ENCODE results near the gene CA4. TPM values are rescaled to one million over a fixed set of nuclear protein-coding genes. Genes with fewer than 3 reads are reported as not detected.
"Not testable (repeated sequence)": the region's sequence is repeated elsewhere in the genome, so short reads cannot be mapped to it uniquely, and the experiment has no call there.

The CA4 gene
- total and polyA plus RNA-seq, 7 donors: 2.1 to 300 (median 91.3) TPM; not detected in 2

- no peak overlapping the region for H3K4me3 ChIP-seq
- intact Hi-C loops (cut with DNase I): no loop called here
- TF ChIP-seq POLR2A (IDR thresholded peaks at IDR 0.05) (no peak), EP300 (IDR thresholded peaks at IDR 0.05) (no peak), CTCF (IDR thresholded peaks at IDR 0.05) (no peak), POLR2AphosphoS5 (IDR thresholded peaks at IDR 0.05) (no peak)
- H3K4me1 ChIP-seq: no peaks in the 10 kb centered on the region
- no peaks in the 10 kb centered on the region for H3K27me3 ChIP-seq
- H3K9me3 ChIP-seq: no peaks in the 10 kb centered on the region
- 83 to 87% methylated on average over 4 of the region's 4 CpGs for WGBS, 2 donors
- no peak for DNase-seq
- H3K27ac ChIP-seq: no peak overlapping the region
- peaks cover 0 to 89% (median 22%) of the 10 kb centered on the region in 4 donors for H3K36me3 ChIP-seq
Observed at GRCh38 chr17:60188759-60189158, 39.0 kb downstream of the CA4 start.

GRCh38 chr17:60190032-60190431 lies 40.3 kb downstream of the CA4 start:
- not testable (repeated sequence) for DNase-seq, H3K4me1 ChIP-seq, H3K27me3 ChIP-seq, H3K27ac ChIP-seq, H3K4me3 ChIP-seq, H3K9me3 ChIP-seq
- 96% methylated on average over 4 of the region's 4 CpGs for whole genome bisulfite sequencing, 2 donors
- intact Hi-C loops (cut with DNase I): loop anchor here (10.0 kb wide), 1 partner anchor 505 kb away; no protein-coding TSS in a partner anchor
- peaks cover 0 to 86% (median 24%) of the 10 kb centered on the region in 4 donors for H3K36me3 ChIP-seq

- H3K36me3 ChIP-seq: peaks cover 0 to 89% (median 35%) of the 10 kb centered on the region in 4 donors
- not testable (repeated sequence) for H3K9me3 ChIP-seq, H3K4me3 ChIP-seq, H3K27ac ChIP-seq, H3K4me1 ChIP-seq, H3K27me3 ChIP-seq, DNase-seq
- WGBS, 2 donors: 98% methylated on average over 3 of the region's 3 CpGs
- intact Hi-C loops (cut with DNase I): loop anchor here (10.0 kb wide), 1 partner anchor 508 kb away; no protein-coding TSS in a partner anchor
Observed at GRCh38 chr17:60193032-60193431, 43.3 kb downstream of the CA4 start.

- H3K27me3 ChIP-seq: no peaks in the 10 kb centered on the region
- H3K9me3 ChIP-seq: no peaks in the 10 kb centered on the region
- no peak for DNase-seq
- TF ChIP-seq EP300 (IDR thresholded peaks at IDR 0.05): no peak
- no peak for TF ChIP-seq POLR2A (IDR thresholded peaks at IDR 0.05)
- no peak for TF ChIP-seq CTCF (IDR thresholded peaks at IDR 0.05)
- TF ChIP-seq POLR2AphosphoS5 (IDR thresholded peaks at IDR 0.05): no peak
- H3K4me3 ChIP-seq: no peak overlapping the region
- no peak overlapping the region for H3K27ac ChIP-seq
- intact Hi-C loops (cut with DNase I): loop anchor here (10.0 kb wide), 1 partner anchor 509 kb away; no protein-coding TSS in a partner anchor
- H3K4me1 ChIP-seq: no peaks in the 10 kb centered on the region
- peaks cover 0 to 92% (median 37%) of the 10 kb centered on the region in 4 donors for H3K36me3 ChIP-seq
- WGBS, 2 donors: 22 to 71% methylated on average over 2 of the region's 2 CpGs
Observed at GRCh38 chr17:60193482-60193881, 43.7 kb downstream of the CA4 start.

GRCh38 chr17:60194141-60194540 lies 44.4 kb downstream of the CA4 start:
- H3K4me1 ChIP-seq, H3K27ac ChIP-seq, H3K27me3 ChIP-seq, H3K4me3 ChIP-seq, DNase-seq, H3K9me3 ChIP-seq: not testable (repeated sequence)
- WGBS, 2 donors: 80 to 91% methylated on average over 4 of the region's 4 CpGs
- intact Hi-C loops (cut with DNase I): loop anchor here (10.0 kb wide), 1 partner anchor 509 kb away; no protein-coding TSS in a partner anchor
- H3K36me3 ChIP-seq: peaks cover 0 to 93% (median 37%) of the 10 kb centered on the region in 4 donors

- intact Hi-C loops (cut with DNase I): loop anchor here (10.0 kb wide), 1 partner anchor 514 kb away; no protein-coding TSS in a partner anchor
- H3K9me3 ChIP-seq, H3K27ac ChIP-seq, H3K27me3 ChIP-seq, H3K4me1 ChIP-seq, DNase-seq, H3K4me3 ChIP-seq: not testable (repeated sequence)
- 42 to 87% methylated on average over 1 of the region's 1 CpG for WGBS, 2 donors
- peaks cover 0 to 52% (median 18%) of the 10 kb centered on the region in 4 donors for H3K36me3 ChIP-seq
Observed at GRCh38 chr17:60198630-60199029, 48.9 kb downstream of the CA4 start.

- H3K27me3 ChIP-seq; intact Hi-C loops (cut with DNase I); H3K4me1 ChIP-seq; H3K27ac ChIP-seq; H3K9me3 ChIP-seq; H3K4me3 ChIP-seq; DNase-seq: not testable (repeated sequence)
- peaks cover 0 to 23% (median 2%) of the 10 kb centered on the region in 4 donors for H3K36me3 ChIP-seq
Observed at GRCh38 chr17:60205782-60206181, 56.0 kb downstream of the CA4 start.

GRCh38 chr17:60208302-60208701 lies 58.5 kb downstream of the CA4 start:
- H3K4me1 ChIP-seq; H3K27ac ChIP-seq; H3K9me3 ChIP-seq; H3K4me3 ChIP-seq; DNase-seq; intact Hi-C loops (cut with DNase I); H3K27me3 ChIP-seq: not testable (repeated sequence)
- WGBS, 2 donors: 85 to 94% methylated on average over 1 of the region's 1 CpG
- H3K36me3 ChIP-seq: peaks cover 0 to 33% (median 2%) of the 10 kb centered on the region in 4 donors

Measured in sigmoid colon (tissue), 7 donors.